Karpas-422 (cell line): Measurements from ENCODE around the gene FHL2. TPM values are rescaled to one million over a fixed set of nuclear protein-coding genes. Genes with fewer than 3 reads are reported as not detected.
"Not testable (repeated sequence)": the region's sequence is repeated elsewhere in the genome, so short reads cannot be mapped to it uniquely, and the experiment has no call there.

Experiments
- DNase-seq: peaks from one replicate; pipeline ENCODE4 v3.0.0-alpha.2; 2015
- H2AFZ ChIP-seq: fragments of 200-600 bp; sonication (generic); 2 replicates; pipeline ENCODE4 v1.6.1; 2014; ENCODE audit warnings: antibody characterized with exemption, low read length, mixed read lengths
- H3K27ac ChIP-seq: fragments of 200-600 bp; sonication (generic); 2 replicates; pipeline ENCODE4 v1.5.1; 2014; ENCODE audit warnings: mild to moderate bottlenecking, low read length, moderate library complexity
- H3K27me3 ChIP-seq: fragments of 200-600 bp; sonication (generic); 2 replicates; pipeline ENCODE4 v1.6.1; 2014; ENCODE audit warnings: low read length, mixed read lengths
- H3K36me3 ChIP-seq: fragments of 200-600 bp; sonication (generic); 2 replicates; pipeline ENCODE4 v1.6.1; 2014; ENCODE audit warnings: low read length, mixed read lengths; ENCODE audit not compliant: insufficient read depth
- H3K4me1 ChIP-seq: fragments of 200-600 bp; sonication (generic); 2 replicates; pipeline ENCODE4 v1.6.1; 2014; ENCODE audit warnings: mild to moderate bottlenecking, low read length, mixed read lengths
- H3K4me2 ChIP-seq: fragments of 200-600 bp; sonication (generic); 2 replicates; pipeline ENCODE4 v1.6.1; 2014; ENCODE audit warnings: low read length, low read depth, mild to moderate bottlenecking; ENCODE audit not compliant: poor library complexity, severe bottlenecking
- H3K4me3 ChIP-seq: fragments of 200-600 bp; sonication (generic); 2 replicates; pipeline ENCODE4 v1.5.1; 2014; ENCODE audit warnings: mild to moderate bottlenecking, antibody characterized with exemption, low read length, mixed read lengths
- H3K79me2 ChIP-seq: fragments of 200-600 bp; sonication (generic); 2 replicates; pipeline ENCODE4 v1.6.1; 2014; ENCODE audit warnings: mild to moderate bottlenecking, low read length, mixed read lengths
- H3K9ac ChIP-seq: fragments of 200-600 bp; sonication (generic); 2 replicates; pipeline ENCODE4 v1.6.0; 2014; ENCODE audit warnings: low read length
- H3K9me2 ChIP-seq: fragments of 200-600 bp; sonication (generic), shearing (Covaris generic); replicated peaks from 2 replicates; pipeline ENCODE4 v1.6.0; 2014; ENCODE audit warnings: mild to moderate bottlenecking, low read length, moderate library complexity; ENCODE audit not compliant: insufficient read depth
- H3K9me3 ChIP-seq: fragments of 300-700, 200-600 bp; sonication (generic); 2 replicates; pipeline ENCODE4 v1.6.1; 2014; ENCODE audit warnings: low read length, mixed read lengths
- H4K20me1 ChIP-seq: fragments of 200-600 bp; sonication (generic); 2 replicates; pipeline ENCODE4 v1.6.1; 2014; ENCODE audit warnings: mild to moderate bottlenecking, antibody characterized with exemption, low read length, low read depth; ENCODE audit not compliant: insufficient read depth
- total RNA-seq: library from RNA; depleted of rRNA; stranded (reverse); fragments of >200 nt; shearing (Covaris generic); gene quantifications from 2 replicates; pipeline ENCODE4 v1.2.3, GENCODE V29; 2014; ENCODE audit warnings: low replicate concordance

The FHL2 gene
- total RNA-seq, 1 experiment from 2014 or later = 0.26 TPM

DNA sequence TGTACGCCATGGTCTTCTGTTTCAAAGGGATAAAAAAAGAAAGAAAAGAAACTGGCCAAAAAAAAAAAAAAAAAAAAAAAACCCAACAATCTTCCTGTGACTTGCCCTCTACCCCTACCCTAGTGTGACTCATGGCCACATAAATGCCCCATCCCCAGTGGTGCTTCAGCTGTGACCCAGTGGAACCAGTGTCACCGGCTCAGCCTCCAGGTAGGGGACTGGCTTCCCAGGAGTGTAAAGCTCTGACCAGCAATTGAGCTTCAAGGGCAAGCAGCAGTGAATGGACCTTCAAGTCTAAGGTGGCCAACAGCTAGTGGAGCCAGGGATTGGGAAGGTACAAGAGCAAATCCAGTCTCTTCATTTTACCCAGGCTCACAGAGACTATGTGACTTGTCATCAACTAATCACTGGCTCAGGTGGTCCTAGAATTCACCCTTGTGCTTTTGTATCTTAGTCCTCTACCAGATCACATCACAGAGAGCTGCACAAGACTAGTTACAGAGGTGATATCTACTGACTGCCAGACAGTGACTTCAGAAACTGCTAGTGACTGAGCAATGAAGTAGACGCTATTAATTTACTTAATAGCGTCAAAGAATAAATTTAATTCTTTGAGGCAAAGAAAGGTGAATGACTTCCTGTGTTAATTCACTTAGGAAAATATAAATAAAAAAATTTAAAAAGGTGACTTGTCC is 68.0 kb downstream of the FHL2 start:
- Histone ChIP-seq H3K4me1 (peaks cover 43% of the 10 kb centered on the region), H3K9ac (peak overlapping the region; percentile 88), H3K27ac (peak overlapping the region; percentile 61; the same call in 1 of the 2 replicates)

DNA sequence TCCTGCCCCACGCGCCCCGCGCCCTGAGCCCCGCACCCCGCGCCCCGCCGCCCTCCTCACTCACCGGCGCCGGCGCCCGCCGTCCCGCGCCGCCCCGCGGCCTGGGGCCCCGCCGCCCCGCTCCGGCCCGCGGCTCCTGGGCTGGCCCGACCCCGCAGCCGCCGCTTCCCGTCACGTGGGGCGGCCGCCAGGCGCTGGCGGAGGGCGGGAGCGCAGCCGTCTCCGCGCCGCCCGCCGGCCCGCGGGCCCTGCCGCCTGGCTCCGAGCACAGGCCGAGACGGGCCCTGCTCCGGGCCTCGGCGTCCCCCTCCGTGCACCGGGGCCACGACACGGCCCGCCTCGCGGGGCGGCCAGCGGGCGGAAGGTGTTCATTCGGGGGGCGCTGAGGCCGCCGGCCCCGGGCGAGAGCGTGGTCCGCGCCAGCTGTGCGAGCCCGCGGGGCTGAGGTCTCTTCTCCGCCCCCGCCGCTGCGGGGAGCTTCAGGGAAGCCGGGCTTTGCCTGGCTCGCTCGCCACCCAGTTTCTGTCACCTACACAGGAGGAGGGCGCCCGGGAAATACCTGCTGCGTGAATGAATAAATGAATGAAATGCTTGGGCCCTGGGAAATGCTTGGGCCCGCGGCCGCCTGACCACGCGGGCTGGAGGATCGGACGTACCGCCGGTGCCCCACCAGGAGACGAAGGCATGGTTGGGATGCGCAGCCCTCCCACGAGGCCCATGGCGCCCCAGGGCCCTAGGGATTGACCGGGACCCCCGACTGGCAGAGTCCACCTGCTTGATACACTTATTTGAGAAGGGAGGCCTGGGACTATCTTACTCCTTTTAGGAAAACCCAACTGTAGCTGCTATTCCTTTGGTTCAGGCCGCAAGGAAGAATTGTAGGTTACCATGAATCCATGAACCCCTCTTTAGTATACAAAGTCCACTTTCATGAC is 69.0 kb downstream of the FHL2 start, which contains the start of gene TGFBRAP1:
TGFBRAP1 (minus strand) TSS at position 175 of the 935 bp plus-strand sequence. CDS start 21,434 bp downstream, outside the sequence.
- no peaks in the 10 kb centered on the region for H3K9me2 ChIP-seq
- peak within 1 kb of the TSS; percentile 80 for H3K4me3 ChIP-seq
- H3K4me2 ChIP-seq = peak within 1 kb of the TSS; percentile 89
- H2AFZ ChIP-seq = peak within 1 kb of the TSS; percentile 35
- peak within 1 kb of the TSS; percentile 88 for H3K9ac ChIP-seq
- H3K9me3 ChIP-seq = no peaks in the 10 kb centered on the region
- peaks cover 48% of the 10 kb centered on the region for H3K4me1 ChIP-seq
- peaks cover 59% of the 10 kb centered on the region for H3K79me2 ChIP-seq
- H3K36me3 ChIP-seq = peaks cover 7% of the 10 kb centered on the region; the same call in 1 of the 2 replicates
- no peaks in the 10 kb centered on the region for H3K27me3 ChIP-seq
- H4K20me1 ChIP-seq = no peaks in the 10 kb centered on the region
- H3K27ac ChIP-seq = peak within 1 kb of the TSS; percentile 61
- peak; percentile 83 for DNase-seq

More for the DNA sequence above, 68.0 kb downstream of the FHL2 start:
- Histone ChIP-seq H3K36me3 (no peaks in the 10 kb centered on the region; the same call in 1 of the 2 replicates), H3K9me2 (no peaks in the 10 kb centered on the region), H2AFZ (peak overlapping the region; percentile 23; the same call in 1 of the 2 replicates), H3K9me3 (no peaks in the 10 kb centered on the region), H4K20me1 (no peaks in the 10 kb centered on the region), H3K79me2 (peaks cover 57% of the 10 kb centered on the region), H3K27me3 (no peaks in the 10 kb centered on the region), H3K4me3 (peak overlapping the region; percentile 80; the same call in 1 of the 2 replicates), H3K4me2 (peak overlapping the region; percentile 89)
- DNase-seq = no peak

DNA sequence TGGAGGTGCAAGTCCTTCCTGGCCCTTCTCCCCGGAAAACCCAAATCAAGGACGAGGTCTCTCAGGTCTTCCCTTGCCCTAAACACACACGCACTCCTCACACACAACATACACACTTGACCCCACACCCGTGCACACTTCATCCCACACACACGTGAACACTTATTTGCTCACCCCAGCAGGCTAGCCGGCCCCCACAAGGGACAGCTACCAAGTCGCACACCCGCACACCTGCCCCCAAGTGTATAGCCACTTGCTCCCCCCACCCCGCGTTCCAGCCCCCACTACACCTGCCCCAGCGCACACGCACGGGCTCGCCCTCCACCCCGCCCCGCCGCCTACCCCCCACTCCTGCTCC is 69.7 kb downstream of the FHL2 start:
- Histone ChIP-seq H3K9ac (peak overlapping the region; percentile 80), H4K20me1 (no peaks in the 10 kb centered on the region), H3K36me3 (peaks cover 9% of the 10 kb centered on the region; the same call in 1 of the 2 replicates), H3K4me2 (peak overlapping the region; percentile 72), H3K4me1 (peaks cover 52% of the 10 kb centered on the region), H3K79me2 (peaks cover 65% of the 10 kb centered on the region), H3K9me2 (no peaks in the 10 kb centered on the region), H3K27me3 (no peaks in the 10 kb centered on the region), H3K27ac (peak overlapping the region; percentile 4; the same call in 1 of the 2 replicates), H3K9me3 (no peaks in the 10 kb centered on the region), H3K4me3 (peak overlapping the region; percentile 79), H2AFZ (no peak overlapping the region)
- DNase-seq = peak; percentile 66

DNA sequence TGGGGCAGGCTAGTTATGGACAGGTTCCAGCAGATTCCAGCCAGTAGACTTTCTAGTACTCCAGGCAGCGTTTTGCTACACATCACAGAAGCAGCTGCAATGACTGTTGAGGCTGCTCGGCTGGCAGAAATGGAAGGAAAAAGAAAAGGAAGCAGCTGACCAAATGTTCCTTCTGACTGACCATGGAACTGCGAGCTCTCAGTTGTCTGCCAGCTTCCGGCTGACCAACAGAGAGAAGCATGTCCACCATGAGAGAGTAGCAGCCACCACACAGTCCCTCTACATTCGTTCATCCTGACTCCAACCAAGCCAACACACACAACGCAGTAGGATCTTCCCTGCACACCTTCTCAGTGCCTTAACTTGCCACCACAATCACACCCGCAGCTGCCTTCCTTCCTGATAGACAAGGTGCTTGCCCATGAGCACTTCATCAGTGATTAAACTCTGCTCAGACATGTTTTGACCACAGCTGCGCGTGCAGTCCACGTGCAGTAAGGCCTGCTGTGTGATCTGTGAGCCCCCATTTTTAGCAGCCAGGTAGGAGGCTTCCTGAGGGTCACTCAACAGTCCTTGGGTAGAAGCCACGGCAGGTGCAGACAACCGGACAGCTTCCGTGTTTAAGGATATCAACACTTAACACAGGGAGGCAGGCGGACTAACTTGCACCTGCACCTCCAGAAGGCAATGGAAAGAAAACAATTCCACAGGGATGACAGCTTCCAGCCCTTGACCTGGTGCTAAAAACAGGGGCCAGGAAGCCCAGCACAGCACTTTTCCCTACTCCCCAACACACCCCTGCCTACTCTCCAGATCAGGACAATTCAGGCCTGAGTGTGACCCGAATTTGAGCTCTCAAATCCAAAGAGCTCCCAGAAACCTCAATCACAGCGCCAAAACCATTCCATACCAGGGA is 70.3 kb downstream of the FHL2 start:
- H3K79me2 ChIP-seq = peaks cover 71% of the 10 kb centered on the region

DNA sequence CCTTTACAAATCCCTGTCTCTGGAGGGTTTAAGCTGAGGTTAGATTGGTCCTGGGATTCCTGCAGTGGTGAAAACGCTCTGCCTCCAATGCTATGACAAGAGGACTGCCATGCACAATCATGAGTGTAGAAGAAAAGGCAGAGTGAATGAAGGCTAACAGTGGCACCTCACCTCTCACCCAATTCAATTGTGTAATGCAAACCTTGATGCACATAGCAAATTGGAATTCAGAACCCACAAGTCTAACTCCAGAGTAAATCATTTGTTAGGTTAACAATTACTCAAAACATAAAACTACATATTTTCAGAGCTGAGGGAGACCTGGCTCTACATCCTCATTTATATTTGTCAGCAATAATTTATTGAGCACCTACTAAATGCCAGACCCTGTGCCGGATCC is 71.2 kb downstream of the FHL2 start:
- Histone ChIP-seq H3K36me3 (peaks cover 9% of the 10 kb centered on the region; the same call in 1 of the 2 replicates), H3K9me3 (no peaks in the 10 kb centered on the region), H3K27ac (no peak overlapping the region), H3K9me2 (no peaks in the 10 kb centered on the region), H3K4me2 (peak overlapping the region; percentile 72), H3K9ac (peak overlapping the region; percentile 80), H4K20me1 (no peaks in the 10 kb centered on the region), H2AFZ (no peak overlapping the region), H3K79me2 (peaks cover 80% of the 10 kb centered on the region), H3K27me3 (no peaks in the 10 kb centered on the region), H3K4me1 (peaks cover 67% of the 10 kb centered on the region), H3K4me3 (peak overlapping the region; percentile 79)
- DNase-seq = no peak

More for the DNA sequence above, 70.3 kb downstream of the FHL2 start:
- Histone ChIP-seq H3K4me3 (peak overlapping the region; percentile 79), H3K4me1 (peaks cover 58% of the 10 kb centered on the region), H3K9me3 (no peaks in the 10 kb centered on the region), H4K20me1 (no peaks in the 10 kb centered on the region), H3K9ac (peak overlapping the region; percentile 80), H2AFZ (no peak overlapping the region), H3K27ac (peak overlapping the region; percentile 4; the same call in 1 of the 2 replicates), H3K27me3 (no peaks in the 10 kb centered on the region), H3K36me3 (peaks cover 9% of the 10 kb centered on the region; the same call in 1 of the 2 replicates), H3K9me2 (no peaks in the 10 kb centered on the region), H3K4me2 (peak overlapping the region; percentile 72)
- DNase-seq = peak; percentile 68

DNA sequence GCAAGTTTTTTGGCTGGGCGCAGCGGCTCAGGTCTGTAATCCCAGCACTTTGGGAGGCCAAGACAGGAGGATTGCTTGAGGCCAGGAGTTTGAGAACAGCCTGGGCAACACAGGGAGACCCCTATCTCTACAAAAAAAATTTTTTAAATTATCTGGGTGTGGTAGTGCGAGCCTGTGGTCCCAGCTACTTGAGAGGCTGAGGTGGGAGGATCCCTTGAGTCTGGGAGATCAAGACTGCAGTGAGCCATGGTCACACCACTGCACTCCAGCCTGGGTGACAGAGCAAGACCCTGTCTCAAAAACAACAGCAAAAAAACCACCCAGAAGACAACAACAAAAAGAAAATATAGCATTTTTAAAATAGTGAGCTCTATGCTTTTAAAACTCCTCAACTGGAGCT is 71.6 kb downstream of the FHL2 start:
- not testable (repeated sequence) for H3K9me3 ChIP-seq, DNase-seq, H3K9ac ChIP-seq, H3K27ac ChIP-seq, H4K20me1 ChIP-seq, H3K27me3 ChIP-seq, H3K9me2 ChIP-seq, H2AFZ ChIP-seq
- Histone ChIP-seq H3K79me2 (peaks cover 84% of the 10 kb centered on the region), H3K4me3 (peak overlapping the region; percentile 79; the same call in 1 of the 2 replicates), H3K4me1 (peaks cover 69% of the 10 kb centered on the region), H3K36me3 (peaks cover 13% of the 10 kb centered on the region; the same call in 1 of the 2 replicates), H3K4me2 (peak overlapping the region; percentile 72)

DNA sequence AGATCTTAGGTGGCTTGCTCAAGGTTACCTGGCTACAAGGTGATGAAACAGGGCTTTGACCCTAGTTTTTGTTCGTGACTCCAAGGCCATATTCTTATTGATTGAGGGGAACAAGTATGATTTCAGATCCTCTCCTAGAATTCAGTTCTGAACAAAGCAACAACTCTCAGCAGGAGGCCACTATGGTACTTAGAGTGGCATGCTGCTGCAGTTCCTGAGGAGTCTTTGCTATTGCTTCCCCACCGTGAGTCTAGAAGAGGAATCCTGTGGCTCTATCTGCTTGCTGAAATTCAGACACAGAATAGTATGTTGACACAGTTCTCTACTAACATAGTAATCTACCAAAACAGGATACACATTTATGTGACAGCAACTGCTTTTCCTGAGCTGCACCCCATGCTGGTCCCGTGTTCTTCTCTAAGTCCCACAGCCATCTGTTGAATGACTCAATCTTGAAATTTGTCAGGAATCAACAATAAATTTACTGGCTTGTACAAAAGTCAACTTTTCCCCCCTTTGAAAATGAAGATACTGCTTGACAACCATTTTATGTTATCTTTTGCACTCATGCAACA is 73.4 kb downstream of the FHL2 start:
- Histone ChIP-seq H3K36me3 (peaks cover 20% of the 10 kb centered on the region; the same call in 1 of the 2 replicates), H3K9ac (no peak overlapping the region), H3K27me3 (no peaks in the 10 kb centered on the region), H4K20me1 (no peaks in the 10 kb centered on the region), H3K4me3 (no peak overlapping the region), H3K9me3 (no peaks in the 10 kb centered on the region), H3K4me1 (peaks cover 58% of the 10 kb centered on the region), H3K79me2 (peaks cover 95% of the 10 kb centered on the region), H2AFZ (no peak overlapping the region), H3K9me2 (no peaks in the 10 kb centered on the region), H3K27ac (0 out of 2 replicates have a peak overlapping the region, but pooled peaks have one; percentile 56), H3K4me2 (no peak overlapping the region)
- no peak for DNase-seq
